H1 (cell line): ENCODE results near the gene HSF5. TPM values are rescaled to one million over a fixed set of nuclear protein-coding genes. Genes with fewer than 3 reads are reported as not detected.

Experiments
- BRCA1 ChIP-seq: IDR thresholded peaks from 2 replicates; pipeline ENCODE4 v1.6.1; 2012; ENCODE audit warnings: low read depth, low read length, improper control_type of control experiment
- CBX5 ChIP-seq: fragments of 300-800, 300-1000 bp; sonication (generic); IDR thresholded peaks from 2 replicates; pipeline ENCODE4 v1.7.1; 2016; ENCODE audit warnings: antibody characterized with exemption, low read length, low read depth
- CTBP2 ChIP-seq: IDR thresholded peaks from 2 replicates; pipeline ENCODE4 v1.7.0; 2011; ENCODE audit warnings: borderline replicate concordance, mild to moderate bottlenecking, moderate library complexity, mixed read lengths, low read length; ENCODE audit not compliant: insufficient read depth, insufficient read length
- E2F6 ChIP-seq: IDR thresholded peaks from 2 replicates; pipeline ENCODE4 v1.6.1; 2012; ENCODE audit warnings: inconsistent platforms
- EP300 ChIP-seq, 2 experiments: IDR thresholded peaks; 1 replicate in 1 of 2; 2 replicates in 1 of 2; pipeline ENCODE4 v1.6.1; 2011 to 2012; ENCODE audit warnings: low read depth in 2 of 2, low read length in 2 of 2, mild to moderate bottlenecking in 2 of 2, borderline replicate concordance in 1 of 2, inconsistent platforms in 1 of 2, moderate library complexity in 1 of 2
- GTF2F1 ChIP-seq: IDR thresholded peaks from 2 replicates; pipeline ENCODE4 v1.6.1; 2012; ENCODE audit warnings: low read depth, low read length, improper control_type of control experiment, borderline replicate concordance
- KDM4A ChIP-seq: IDR thresholded peaks from one replicate; pipeline ENCODE4 v1.7.1; 2012; ENCODE audit warnings: low read depth, mild to moderate bottlenecking, moderate library complexity, low read length, inconsistent platforms; ENCODE audit not compliant: severe bottlenecking
- KDM5A ChIP-seq: fragments of 200-600 bp; IDR thresholded peaks from 2 replicates; pipeline ENCODE4 v1.7.1; 2012; ENCODE audit warnings: mild to moderate bottlenecking, low read length, inconsistent platforms, mixed read lengths
- RNF2 ChIP-seq: fragments of 200-900, 300-1000 bp; sonication (generic); IDR thresholded peaks from 2 replicates; pipeline ENCODE4 v1.7.1; 2016; ENCODE audit warnings: borderline replicate concordance, low read depth, mild to moderate bottlenecking, antibody characterized with exemption, low read length; ENCODE audit not compliant: poor library complexity, severe bottlenecking; ENCODE audit errors: missing control alignments
- SIN3A ChIP-seq, 2 experiments: IDR thresholded peaks in 1 of 2; conservative IDR thresholded peaks in 1 of 2; 2 replicates each; pipeline ENCODE4 v1.6.1; 2011 to 2012; ENCODE audit warnings: low read length in 2 of 2, improper control_type of control experiment in 1 of 2, low read depth in 1 of 2, mild to moderate bottlenecking in 1 of 2
- SIRT6 ChIP-seq: IDR thresholded peaks from one replicate; pipeline ENCODE4 v1.7.1; 2012; ENCODE audit warnings: low read length, inconsistent platforms
- SP1 ChIP-seq: IDR thresholded peaks from 2 replicates; pipeline ENCODE4 v1.6.1; 2011; ENCODE audit warnings: low read depth, low read length
- SP4 ChIP-seq: IDR thresholded peaks from 2 replicates; pipeline ENCODE4 v1.6.1; 2012; ENCODE audit warnings: low read length, inconsistent platforms
- SUZ12 ChIP-seq: fragments of 200-600 bp; sonication (generic); IDR thresholded peaks from 2 replicates; pipeline ENCODE4 v1.6.1; 2012; ENCODE audit warnings: mild to moderate bottlenecking, inconsistent platforms, low read length, moderate library complexity, mixed read lengths
- TCF12 ChIP-seq: IDR thresholded peaks from 2 replicates; pipeline ENCODE4 v1.6.1; 2011; ENCODE audit warnings: low read depth, mild to moderate bottlenecking, low read length
- YY1 ChIP-seq: IDR thresholded peaks from 2 replicates; pipeline ENCODE4 v1.6.1; 2011; ENCODE audit warnings: low read depth, mild to moderate bottlenecking, low read length
- polyA plus RNA-seq, 7 experiments: library from polyadenylated mRNA; depleted of rRNA in 3 of 7; stranded (reverse) in 5 of 7; unstranded in 2 of 7; fragments of >200 nt in 5 of 7; fragments of 200-250 nt in 2 of 7; gene quantifications; 1 replicate in 5 of 7; 2 replicates in 1 of 7; 4 replicates in 1 of 7; pipeline versions ENCODE4 v1.2.1 to v1.2.3, GENCODE V29; 2011 to 2013; ENCODE audit warnings: missing spikeins in 2 of 7, mixed read lengths in 2 of 7
- total RNA-seq: library from RNA; stranded (reverse); fragmentation: NEBNext Ultra II Directional; extraction: Animal tissue kit (Norgen Biotek cat#: 25700); gene quantifications from 2 replicates; pipeline ENCODE4 v1.2.1, GENCODE V29; 2021
- TF ChIP-seq, protein P1 (sequence below): IDR thresholded peaks from 2 replicates; pipeline ENCODE4 v1.6.1; 2011; ENCODE audit warnings: low read depth, mild to moderate bottlenecking, low read length; ENCODE audit not compliant: insufficient read depth
- TF ChIP-seq, protein P2 (sequence below): IDR thresholded peaks from 2 replicates; pipeline ENCODE4 v1.6.1; 2012; ENCODE audit warnings: low read length, inconsistent platforms
- TF ChIP-seq, protein P3 (sequence below): IDR thresholded peaks from 2 replicates; pipeline ENCODE4 v1.6.1; 2011; ENCODE audit warnings: low read length, improper control_type of control experiment

Gene HSF5
- total and polyA plus RNA-seq, 2 of the 8 experiments (the other 6 are each of a cell fraction or from before 2014, with no cell fraction given): not detected

GRCh38 chr17:58402679-58403078, 85.5 kb downstream of the HSF5 start (continued):
- TF ChIP-seq KDM5A (no peak), RNF2 (no peak), SIRT6 (no peak), EP300 (IDR thresholded peaks at IDR 0.05; ENCODE audit: borderline replicate concordance in 1 of 2, low read depth in 2 of 2, low read length in 2 of 2) (peak in 1 of 2 experiments; percentile 57; a peak in 1 of 3 replicates), GTF2F1 (no peak), E2F6 (no peak), YY1 (no peak), CTBP2 (no peak), SP1 (peak; percentile 45; the same call in 1 of the 2 replicates), SP4 (no peak), KDM4A (no peak), CBX5 (no peak), SUZ12 (no peak), TCF12 (no peak), SIN3A (conservative IDR thresholded peaks at IDR 0.05 in 1 of 2, IDR thresholded peaks at IDR 0.05 in 1 of 2; ENCODE audit: low read depth in 1 of 2, low read length in 2 of 2) (no peak), BRCA1 (no peak)
- TF ChIP-seq, protein P1, sequence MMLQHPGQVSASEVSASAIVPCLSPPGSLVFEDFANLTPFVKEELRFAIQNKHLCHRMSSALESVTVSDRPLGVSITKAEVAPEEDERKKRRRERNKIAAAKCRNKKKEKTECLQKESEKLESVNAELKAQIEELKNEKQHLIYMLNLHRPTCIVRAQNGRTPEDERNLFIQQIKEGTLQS: 0 out of 2 replicates have a peak, but pooled peaks have one; percentile 24
- TF ChIP-seq, protein P2, sequence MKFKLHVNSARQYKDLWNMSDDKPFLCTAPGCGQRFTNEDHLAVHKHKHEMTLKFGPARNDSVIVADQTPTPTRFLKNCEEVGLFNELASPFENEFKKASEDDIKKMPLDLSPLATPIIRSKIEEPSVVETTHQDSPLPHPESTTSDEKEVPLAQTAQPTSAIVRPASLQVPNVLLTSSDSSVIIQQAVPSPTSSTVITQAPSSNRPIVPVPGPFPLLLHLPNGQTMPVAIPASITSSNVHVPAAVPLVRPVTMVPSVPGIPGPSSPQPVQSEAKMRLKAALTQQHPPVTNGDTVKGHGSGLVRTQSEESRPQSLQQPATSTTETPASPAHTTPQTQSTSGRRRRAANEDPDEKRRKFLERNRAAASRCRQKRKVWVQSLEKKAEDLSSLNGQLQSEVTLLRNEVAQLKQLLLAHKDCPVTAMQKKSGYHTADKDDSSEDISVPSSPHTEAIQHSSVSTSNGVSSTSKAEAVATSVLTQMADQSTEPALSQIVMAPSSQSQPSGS: peak; percentile 98
- TF ChIP-seq, protein P3, sequence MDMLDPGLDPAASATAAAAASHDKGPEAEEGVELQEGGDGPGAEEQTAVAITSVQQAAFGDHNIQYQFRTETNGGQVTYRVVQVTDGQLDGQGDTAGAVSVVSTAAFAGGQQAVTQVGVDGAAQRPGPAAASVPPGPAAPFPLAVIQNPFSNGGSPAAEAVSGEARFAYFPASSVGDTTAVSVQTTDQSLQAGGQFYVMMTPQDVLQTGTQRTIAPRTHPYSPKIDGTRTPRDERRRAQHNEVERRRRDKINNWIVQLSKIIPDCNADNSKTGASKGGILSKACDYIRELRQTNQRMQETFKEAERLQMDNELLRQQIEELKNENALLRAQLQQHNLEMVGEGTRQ: no peak
